Measurements from ENCODE around the gene RALGPS1.

The RALGPS1 gene

DNA sequence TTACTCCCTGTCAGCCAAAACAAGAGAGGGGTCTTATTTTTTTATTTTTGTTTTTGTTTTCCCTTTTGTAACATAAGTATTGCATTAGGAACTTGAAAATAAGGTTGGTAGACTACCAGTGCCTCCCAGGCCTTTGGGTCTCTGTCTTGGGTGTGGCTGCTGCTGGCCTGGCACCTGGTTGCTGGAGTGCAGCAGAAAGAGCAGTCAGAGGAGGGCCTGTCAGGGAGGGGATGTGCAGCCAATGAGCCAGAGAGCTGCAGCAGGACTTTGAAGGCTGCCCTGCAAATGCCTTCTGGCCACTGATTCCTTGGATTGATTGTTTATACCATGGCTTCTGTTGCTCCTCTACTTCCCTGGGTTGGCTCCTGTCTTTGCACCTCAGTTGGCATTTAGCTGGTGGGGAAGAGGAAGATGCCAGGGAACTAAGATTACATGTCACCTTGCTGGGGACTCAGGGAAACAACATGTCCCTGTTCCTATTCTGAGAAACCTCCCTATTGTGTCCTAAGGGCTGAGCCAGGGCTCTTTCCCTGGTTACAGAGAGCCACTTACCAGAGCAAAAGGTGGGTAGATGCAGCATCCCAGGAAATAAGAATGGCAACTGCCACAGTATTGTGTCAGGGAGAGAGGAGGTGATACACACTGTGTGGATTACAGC, 141.3 kb downstream of the RALGPS1 start:
- no peak for DNase-seq

DNA sequence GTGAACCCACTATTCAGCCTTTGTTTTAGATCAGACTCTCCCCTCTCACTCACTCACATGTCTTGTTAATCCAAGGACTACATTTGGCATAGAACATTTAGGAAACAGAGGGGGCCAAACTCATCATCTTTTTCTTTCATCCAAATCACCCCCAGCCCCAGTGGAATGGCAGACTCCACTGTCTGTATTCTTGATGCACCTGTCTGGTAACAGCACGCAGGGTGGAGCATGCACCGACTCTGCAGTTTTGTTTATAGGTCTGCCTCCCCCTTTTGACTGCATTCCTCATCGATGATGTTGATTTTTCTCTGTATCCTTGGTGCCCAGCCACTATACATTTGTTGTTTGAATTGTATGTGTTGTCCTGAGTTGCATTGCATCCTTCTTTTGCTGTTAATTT, 141.9 kb downstream of the RALGPS1 start:
- DNase-seq: no peak

DNA sequence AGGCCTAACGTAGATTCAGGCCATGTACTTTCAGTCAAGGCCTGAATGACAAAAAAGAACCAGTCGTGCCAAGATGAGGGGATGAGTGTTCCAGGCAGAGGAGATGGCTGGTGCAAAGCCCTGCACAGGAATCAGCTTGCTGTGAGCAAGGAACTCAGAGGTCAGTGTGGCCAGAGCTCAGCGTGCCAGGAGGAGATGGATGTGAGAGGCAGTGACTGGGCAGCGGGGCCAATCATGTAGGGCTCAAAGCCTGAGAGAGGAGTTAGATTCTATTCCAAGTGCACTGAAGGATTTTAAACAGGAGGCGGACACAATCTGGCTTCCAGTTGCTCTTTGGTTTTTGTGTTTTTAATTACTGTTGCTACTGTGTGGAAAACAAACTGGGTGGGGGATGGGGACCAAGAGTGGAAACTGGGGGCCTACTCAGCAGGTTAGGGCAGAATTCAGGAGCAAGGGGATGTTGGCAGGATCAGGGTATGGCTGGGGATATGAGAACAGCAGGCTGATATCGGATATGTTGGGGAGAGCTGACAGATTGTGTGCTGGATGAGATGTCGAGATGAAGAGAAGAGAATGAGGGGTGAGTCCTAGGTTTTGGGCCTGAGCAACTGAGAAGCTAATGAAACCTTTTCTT, 143.5 kb downstream of the RALGPS1 start:
- no peak for DNase-seq

DNA sequence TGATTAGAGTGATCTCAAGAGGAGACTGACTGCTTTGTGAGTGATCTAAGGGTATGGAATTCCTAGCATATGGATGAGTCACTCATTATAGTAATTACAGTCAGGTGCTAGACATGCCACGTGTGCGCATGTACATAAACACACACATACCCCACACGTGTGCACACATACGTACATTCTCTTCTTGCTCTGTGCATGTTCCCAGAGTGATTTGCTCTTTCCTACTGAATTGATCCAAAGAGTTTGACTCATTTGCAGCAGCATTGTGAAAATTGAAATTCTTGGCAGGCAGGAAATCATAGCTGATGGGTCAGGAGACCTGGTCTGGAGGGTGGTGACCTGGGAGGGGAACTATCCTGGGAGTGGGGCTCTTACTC, 144.1 kb downstream of the RALGPS1 start:
- no peak for DNase-seq

DNA sequence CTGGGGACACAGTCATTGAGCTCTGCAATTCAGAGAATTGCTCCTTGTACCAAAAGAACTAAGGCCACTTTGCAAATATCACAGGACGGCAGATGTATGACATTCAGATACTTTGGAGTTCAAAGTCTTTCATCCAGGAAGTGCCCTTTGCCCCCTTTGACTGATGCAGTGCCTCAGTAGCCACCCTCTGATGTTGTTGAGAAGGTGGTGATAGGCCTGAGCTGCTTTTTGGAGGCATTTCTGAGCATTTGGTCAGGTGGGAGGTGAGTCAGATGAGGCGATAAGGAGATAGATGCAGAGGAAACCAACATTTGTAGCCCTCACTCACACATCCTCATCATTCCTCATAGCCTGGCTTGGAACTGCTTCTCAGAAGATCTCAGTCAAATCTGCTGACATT, 144.4 kb downstream of the RALGPS1 start:
- no peak for DNase-seq

DNA sequence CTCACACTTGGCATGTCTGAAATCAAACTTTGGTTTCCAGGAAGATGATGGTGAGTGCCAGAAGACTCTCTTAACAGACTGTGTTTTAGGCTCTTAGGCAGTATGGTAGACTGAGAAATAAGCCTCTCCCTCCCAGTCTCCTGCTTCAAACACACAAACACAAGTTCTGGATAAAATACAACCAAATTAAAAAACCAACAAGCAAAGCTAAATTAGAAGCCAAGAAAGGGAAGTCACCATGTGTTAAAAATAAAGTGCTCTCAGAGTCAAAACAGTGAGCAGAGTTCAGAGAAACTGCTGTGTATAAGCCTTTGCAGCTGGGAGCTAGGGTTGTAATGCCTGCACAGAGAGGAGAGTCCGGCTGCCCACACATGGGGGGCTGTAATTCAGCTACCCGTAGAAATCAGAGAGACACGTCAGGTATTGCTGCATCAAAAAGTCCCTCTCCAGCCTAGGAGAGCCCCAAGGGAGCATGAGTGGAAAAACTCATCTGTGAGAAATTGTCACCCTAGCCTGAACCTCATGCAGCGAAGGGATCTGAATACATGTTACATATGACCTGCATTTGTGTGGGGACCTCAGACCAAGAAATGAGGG, 145.3 kb downstream of the RALGPS1 start:
- no peak for DNase-seq

DNA sequence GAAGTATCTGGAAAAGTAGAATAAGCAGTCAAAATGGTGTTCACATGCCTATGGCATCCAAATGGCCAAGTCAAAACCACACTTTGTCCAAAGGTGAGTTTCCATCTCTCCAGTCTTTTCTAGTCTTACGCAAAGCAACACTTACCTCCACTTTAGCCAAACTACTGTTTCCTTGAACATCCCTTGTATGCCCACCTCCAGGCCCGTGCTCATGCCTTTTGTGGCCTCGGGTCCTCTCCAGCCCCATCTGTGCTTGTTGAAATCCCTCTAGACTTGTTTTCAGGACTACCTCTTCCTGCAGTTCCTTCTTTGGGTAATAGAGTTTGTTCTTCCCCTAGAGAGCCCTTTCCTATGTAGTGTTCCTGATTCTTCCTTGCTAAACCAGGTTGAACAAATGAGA, 146.8 kb downstream of the RALGPS1 start:
- no peak for DNase-seq

DNA sequence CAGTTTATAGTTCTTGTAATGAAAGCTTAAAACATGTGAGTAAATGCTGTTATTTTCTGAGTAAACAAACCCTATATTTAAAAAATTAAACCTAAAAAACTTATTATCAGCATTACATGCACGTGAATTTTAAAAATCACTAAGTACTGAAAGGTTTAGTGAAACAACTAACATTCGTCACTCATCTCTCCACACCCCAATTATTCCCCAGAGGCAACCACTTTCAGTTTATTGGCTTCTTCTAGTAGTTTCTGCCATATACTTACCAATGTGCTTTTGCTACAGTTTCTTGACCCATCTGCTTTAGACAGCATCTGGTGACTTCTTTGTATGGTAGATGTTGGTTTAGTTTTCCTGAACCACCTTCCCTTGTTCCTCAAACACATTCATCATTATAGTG, 149.8 kb downstream of the RALGPS1 start:
- DNase-seq: no peak

DNA sequence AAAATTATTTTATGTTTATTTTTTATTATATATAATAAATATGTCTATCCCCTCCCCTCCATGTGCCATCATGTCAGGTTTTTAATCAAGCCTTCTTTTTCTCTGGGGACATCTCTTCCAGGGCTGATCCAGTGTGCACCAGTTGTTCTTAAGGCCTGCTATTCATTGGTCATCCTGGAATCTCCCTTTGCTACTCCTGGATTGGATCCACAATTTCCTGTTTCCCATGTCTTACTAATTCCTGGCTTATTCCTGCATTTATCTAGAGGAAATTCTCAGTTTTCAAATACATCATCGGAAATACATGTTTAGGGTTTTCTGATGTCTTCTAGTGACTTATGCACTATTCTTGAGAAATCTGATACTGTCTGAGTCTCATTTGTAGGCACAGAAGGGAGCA, 151.0 kb downstream of the RALGPS1 start:
- no peak for DNase-seq

DNA sequence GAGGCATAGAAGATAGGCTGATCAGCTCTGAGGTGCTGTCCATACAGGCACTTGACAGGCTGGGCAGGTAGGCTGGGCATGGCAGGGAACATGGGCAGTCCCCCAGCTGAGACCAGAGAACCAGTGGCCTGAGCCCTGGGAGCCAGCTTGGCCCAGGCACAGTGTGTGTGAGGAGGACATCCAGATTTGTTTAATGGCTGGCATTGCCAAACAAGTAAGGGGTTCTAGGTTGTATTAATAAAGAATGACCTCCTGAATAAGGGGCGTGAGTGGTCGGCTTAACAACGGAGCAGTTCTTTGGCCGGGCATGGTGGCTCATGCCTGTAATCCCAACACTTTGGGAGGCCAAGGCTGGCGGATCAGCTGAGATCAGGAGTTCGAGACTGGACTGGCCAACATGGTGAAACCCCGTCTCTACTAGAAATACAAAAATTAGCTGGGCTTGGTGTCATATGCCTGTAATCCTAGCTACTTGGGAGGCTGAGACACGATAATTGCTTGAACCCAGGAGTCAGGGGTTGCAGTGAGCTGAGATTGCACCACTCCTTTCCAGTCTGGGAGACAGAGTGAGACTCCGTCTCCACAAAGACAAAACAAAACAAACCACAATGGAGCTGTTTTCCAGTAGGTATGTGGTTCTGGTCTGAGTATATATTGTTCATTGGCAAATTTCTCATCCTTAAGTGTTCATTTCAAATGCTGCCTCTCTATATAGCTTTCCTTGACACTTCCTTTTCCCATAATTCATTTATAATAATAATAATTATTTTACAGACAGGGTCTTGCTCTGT, 151.7 kb downstream of the RALGPS1 start:
- DNase-seq: no peak

DNA sequence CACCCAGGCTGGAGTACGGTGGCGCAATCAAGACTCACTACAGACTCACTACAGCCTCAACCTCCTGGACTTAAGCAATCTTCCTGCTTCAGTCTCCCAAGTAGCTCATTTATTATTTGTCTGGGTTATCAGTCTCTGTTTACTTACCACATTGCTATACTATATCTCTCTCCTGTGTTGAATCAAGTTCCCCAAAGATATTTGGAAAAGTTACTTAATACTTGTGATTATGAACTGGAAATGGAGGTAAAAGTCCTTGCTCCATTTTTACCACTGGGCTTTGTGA, 152.2 kb downstream of the RALGPS1 start:
- DNase-seq: no peak

DNA sequence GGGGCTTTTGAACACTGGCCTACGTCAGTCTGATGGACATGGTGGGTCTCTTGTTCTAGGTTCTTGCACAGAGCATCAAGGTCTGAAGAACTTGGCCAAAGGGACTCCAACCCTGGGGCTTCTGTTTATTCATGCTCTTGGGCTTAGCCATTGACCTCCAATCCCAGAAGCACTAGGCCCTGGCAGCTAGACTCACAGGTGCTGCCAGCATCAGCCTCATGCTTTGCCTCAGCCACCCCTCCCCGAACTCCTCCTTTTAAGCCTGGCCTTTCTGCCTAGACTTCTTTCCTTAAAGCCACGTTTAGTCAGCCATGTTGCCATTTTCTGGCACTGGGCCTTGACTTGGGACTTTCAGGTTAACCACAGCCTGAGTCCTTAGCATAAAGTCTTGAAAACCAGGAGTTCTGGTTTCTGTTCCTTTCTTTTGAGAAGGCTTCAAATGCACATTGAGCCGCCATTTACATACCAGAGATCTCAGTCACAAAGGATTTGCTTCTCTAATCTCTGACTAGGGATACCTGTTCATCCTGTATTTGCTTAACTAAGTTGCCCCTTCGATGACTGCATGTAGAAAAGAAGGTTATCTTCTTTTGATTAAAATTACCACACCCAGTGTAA, 153.1 kb downstream of the RALGPS1 start:
- peak; percentile 3 for DNase-seq

DNA sequence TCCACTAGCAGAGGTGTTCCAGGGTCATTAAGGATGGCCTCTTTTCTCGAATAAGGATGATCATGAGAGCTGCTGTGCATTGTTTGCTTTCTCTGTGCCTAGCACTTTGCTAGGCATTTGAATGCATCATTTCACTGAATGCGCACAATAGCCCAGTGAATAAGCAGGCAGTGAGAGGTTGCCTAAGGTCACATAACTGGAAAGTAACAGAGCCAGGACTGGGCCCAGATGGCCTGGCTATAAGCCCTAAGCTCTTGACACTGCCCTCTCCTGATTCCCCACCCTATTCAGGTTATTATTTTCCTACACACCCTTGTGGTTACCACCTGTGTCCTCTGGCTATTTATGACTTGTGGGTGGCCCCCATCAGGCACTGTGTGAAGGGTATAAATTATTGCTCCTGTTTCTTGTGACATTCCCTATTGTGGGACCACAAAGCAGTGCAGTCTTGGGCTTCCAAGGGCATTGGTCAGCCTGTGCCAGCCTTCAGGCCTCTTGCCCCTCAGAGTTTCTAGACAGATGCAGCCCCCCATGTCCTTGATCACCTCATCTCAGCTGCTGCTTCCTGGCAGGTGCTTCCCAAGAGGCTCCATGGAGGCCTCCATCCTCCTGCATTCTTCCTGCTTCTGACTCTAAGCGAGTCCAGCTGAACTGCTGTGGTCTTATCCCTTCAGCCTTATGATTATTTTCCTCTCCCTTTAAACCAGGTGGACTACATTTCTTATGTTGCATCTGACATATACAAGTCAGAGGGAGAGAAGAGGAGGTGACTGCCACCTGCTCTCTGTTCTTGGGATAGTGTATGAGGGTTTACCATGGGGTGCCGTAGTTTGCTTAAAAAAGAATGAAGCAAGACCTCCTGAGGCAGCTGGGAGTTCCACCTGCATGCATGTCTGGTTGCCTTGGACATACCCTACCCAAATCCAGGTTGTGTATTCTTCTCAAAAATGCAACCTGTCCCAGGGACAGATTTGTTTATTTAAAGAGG, 160.3 kb downstream of the RALGPS1 start:
- no peak for DNase-seq

DNA sequence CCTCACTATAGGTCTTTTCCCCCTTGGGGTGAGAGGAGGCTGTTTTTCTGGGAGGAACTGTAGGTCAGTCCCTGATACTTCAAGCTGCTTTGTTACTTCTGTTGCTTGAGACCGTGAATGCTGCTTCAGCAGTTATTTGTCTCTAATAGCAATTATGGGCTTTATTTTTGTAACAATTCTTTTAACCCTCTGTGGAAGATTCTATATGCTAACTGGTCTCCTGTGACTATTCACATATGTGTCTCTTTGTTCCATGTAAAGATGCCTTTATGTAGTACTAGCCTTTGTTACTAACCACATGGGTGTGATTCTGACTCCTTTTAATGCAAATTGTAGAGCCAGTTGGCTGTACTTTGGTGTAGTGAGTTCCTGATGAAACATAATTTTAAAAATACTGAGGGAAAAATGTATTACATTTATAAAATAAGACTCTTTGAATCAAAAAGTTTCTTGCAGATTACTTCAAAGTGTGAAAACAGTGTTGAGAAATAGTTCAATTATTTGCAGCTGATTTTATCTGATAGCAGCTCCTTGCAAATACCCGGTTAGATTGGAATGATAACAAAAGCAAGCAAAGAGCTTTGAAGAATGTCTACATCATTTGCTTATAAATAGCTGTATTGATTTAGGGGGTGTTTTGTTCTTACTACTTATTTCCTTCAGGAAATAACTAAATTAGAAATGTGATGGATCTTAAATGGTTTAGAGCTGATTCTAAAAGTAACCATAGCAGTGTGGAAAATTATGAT, 161.2 kb downstream of the RALGPS1 start:
- DNase-seq: no peak

DNA sequence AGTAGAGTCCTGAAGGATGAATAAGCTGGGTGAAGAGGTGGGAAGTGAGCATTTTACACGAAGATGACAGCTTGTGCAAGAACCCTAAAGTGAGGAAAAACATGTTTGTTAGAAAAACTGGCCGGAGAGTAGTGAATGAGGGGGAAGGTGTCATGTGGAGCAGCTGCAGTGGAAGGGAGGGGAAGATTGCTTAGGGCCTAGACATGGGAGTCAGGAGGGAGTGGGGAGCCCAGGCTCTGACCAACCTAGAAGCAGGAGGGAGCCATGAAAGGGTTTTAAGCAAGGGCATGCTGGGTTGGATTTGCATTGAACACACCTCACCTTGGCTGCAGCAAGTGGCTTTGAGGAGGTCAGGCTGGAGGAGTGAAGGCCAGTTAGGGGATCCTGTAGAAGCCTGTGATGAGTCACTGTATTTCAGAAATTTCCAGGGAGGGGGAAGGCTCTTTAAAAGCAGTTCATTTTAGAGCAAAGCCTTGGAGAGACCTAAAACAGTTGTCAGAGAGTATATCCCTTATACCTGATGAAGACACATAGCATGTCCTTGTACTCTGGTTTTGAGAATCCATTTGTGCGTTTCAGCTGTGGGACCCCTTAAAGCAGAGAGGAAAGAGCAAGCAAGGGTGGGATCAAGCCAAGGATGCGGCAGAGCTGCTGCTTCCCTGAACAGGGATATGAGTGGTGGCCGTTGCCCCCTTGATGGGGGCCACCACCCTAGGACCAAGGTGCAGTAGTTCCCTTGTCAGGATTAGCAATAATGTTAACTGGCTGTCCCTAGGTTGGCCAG, 162.5 kb downstream of the RALGPS1 start:
- no peak for DNase-seq

DNA sequence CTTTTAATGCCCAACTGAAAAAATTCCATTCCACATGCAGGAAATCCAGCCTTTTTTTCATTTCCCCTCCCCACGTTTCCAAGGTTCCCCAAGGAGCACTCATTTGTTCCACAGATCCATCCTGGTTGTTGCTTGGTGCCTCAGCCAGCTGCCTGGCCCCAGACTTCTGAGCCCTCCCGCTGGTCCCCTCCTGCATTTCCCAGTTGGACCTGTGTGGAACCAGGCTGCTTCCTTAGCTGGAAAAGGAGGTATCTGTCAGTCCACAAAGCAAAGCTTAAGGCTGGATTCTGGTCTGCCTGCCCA, 163.0 kb downstream of the RALGPS1 start:
- no peak for DNase-seq

DNA sequence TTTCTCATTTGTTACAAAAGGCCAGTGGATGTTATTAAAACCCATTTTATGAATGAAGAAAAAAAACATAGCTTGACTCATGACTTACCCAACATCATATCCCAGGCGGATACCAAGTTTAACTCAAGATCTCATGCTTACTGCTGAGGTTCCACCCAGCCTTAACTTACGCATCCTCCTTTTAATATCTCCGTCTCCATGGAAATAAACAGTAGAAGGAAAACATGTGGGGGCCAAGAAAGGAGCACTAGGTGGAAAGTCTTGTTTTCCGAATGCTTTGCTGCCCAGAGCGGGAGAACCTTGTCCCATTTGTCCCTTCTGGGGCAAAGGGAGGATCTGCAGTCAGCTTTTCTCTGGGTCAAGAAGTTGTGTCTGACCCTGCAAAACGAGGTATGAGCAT, 163.8 kb downstream of the RALGPS1 start:
- no peak for DNase-seq

DNA sequence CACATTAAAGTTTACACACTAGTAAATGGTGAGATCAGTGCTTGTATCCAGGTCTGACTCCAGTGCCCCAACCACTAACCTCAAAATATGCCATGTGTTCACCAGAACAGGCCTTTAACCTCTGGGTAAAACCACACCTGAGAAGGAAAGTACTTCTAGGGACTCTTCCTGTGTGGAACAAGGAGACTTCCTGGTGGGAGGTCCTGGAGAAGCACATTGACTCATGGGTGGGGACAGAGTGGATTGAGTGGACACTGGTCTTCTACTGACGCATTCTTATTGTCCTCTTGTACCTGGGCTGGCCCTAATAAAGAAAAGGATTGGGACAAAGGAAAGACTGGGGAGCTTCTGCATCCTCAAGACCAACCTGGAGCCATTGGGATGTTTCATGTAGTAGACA, 164.4 kb downstream of the RALGPS1 start:
- no peak for DNase-seq

DNA sequence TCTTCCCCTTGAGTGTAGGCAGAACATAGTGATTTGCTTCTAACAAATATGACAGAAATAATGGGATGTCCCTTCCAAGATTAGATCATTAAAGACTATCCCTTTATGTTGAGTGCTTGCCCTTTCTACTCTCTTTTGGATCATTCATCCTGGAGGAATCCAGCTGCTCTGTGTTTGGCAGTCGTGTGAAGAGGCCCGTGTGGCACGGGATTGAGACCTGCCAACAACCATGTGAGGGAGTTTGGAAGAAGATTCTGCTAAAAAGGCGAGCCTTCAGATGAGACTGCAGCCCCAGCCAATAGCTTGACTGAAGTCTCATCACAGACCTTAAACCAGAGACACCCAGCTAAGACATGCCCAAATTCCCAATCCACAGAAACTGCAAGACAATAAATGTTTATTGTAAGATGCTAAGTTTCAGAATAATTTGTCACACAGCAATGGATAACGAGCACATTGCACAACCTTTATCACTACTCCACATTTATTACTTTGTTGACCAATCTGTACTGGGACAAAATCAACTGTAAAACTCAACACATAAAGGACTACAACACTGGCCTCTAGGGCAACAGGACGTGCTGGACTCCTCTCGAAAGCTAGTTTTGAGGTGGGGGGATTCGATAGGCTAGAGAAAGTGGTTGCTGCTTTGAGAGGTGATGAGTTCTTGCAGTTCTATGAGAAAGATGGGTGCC, 165.0 kb downstream of the RALGPS1 start:
- DNase-seq: no peak

Measured in NCI-H446 treated with DMSO at 0.1 percent for 48 hours (cell line).